Measurements from ENCODE around the gene TUNAR.

The TUNAR gene

GRCh38 chr14:95871531-95871930, 5.1 kb upstream of the TUNAR start:
- TF ChIP-seq, protein P1, sequence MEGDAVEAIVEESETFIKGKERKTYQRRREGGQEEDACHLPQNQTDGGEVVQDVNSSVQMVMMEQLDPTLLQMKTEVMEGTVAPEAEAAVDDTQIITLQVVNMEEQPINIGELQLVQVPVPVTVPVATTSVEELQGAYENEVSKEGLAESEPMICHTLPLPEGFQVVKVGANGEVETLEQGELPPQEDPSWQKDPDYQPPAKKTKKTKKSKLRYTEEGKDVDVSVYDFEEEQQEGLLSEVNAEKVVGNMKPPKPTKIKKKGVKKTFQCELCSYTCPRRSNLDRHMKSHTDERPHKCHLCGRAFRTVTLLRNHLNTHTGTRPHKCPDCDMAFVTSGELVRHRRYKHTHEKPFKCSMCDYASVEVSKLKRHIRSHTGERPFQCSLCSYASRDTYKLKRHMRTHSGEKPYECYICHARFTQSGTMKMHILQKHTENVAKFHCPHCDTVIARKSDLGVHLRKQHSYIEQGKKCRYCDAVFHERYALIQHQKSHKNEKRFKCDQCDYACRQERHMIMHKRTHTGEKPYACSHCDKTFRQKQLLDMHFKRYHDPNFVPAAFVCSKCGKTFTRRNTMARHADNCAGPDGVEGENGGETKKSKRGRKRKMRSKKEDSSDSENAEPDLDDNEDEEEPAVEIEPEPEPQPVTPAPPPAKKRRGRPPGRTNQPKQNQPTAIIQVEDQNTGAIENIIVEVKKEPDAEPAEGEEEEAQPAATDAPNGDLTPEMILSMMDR (IDR thresholded peaks at IDR 0.05) = no peak
- Histone ChIP-seq H3K4me3 (ENCODE audit: low read depth in 1 of 2, low read length in 1 of 2) (no peak overlapping the region), H3K27ac (no peak overlapping the region), H3K27me3 (peaks cover 34% of the 10 kb centered on the region), H3K36me3 (no peaks in the 10 kb centered on the region), H3K4me1 (ENCODE audit: control insufficient read depth in 1 of 2, insufficient read depth in 1 of 2, low read depth in 1 of 2, low read length in 1 of 2) (no peaks in the 10 kb centered on the region), H3K9me3 (no peaks in the 10 kb centered on the region)

DNA sequence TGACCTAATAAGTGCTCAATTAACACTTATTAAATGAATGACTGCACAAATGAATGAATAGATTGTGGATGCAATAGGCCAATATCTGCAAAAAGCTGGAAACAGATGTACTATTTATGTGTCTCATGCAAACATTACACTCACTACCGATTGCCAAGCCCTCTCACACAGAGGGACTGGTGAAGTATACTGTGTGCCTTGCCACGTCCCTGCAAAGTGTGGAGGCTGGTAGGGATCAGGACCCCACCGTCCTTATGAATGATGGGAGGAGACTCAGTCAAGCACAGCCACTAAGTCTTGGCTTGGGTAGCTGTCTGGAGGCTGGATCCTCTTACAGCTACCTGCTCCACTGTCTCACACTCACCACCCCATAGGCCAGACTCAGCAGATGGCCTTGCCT, 3.9 kb upstream of the TUNAR start:
- Histone ChIP-seq H3K4me1 (ENCODE audit: control insufficient read depth in 1 of 2, insufficient read depth in 1 of 2, low read depth in 1 of 2, low read length in 1 of 2) (no peaks in the 10 kb centered on the region), H3K27ac (no peak overlapping the region)

DNA sequence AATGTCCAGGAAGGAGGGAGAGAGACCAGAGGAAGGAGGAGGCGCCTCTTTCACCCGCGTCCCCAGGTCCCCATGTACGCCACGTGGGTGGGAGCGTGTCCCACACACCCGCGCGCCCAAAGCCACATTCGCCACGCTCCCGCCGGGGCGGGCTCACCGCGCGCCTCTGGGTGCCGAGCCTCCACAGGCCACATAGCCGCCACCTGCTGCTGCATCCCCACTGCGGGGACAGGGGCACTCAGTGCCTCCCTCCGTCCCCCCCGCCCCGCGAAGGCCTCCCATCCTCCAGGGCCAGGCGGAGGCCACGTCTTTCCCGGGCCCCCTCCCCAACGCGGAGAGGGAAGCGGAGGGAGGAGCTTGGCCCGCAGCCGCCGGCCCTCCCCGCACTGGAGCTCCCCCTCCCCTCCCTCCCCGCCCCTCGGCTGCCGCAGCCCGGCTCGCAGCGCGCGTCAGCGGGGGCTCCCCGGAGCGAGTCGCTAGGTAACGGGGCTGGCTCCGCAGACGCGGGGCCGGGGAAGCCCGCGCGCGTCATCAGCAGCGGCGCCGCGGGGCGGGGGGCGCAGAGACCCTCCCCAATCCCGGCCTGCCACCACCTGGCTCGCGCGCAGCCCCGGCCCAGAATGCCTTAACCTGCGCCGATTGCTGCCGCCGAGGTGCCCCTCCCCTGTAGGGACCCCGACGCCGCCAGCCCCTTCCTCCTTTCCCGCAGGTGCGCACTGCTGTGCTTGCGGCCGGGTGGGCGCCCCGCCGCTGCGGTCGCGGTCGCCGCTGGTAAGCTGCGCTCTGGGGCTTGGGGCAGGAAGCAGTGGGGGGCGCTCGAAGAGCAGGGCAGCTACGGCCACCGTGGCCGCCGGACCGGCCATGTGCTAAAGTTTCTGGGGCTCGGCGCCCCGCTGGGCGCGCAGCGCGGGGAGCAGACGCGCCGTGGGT, 536 bp upstream of the TUNAR start:
- Histone ChIP-seq H3K4me1 (ENCODE audit: control insufficient read depth in 1 of 2, insufficient read depth in 1 of 2, low read depth in 1 of 2, low read length in 1 of 2) (no peaks in the 10 kb centered on the region), H3K27ac (no peak overlapping the region), H3K27me3 (peaks cover 75% of the 10 kb centered on the region), H3K4me3 (ENCODE audit: low read depth in 1 of 2, low read length in 1 of 2) (no peak overlapping the region), H3K9me3 (no peaks in the 10 kb centered on the region), H3K36me3 (no peaks in the 10 kb centered on the region)
- TF ChIP-seq, protein P1 (IDR thresholded peaks at IDR 0.05) = no peak

More for the DNA sequence above, 3.9 kb upstream of the TUNAR start:
- TF ChIP-seq, protein P1 (IDR thresholded peaks at IDR 0.05) = no peak
- Histone ChIP-seq H3K27me3 (peaks cover 46% of the 10 kb centered on the region), H3K36me3 (no peaks in the 10 kb centered on the region), H3K4me3 (ENCODE audit: low read depth in 1 of 2, low read length in 1 of 2) (no peak overlapping the region), H3K9me3 (no peaks in the 10 kb centered on the region)

DNA sequence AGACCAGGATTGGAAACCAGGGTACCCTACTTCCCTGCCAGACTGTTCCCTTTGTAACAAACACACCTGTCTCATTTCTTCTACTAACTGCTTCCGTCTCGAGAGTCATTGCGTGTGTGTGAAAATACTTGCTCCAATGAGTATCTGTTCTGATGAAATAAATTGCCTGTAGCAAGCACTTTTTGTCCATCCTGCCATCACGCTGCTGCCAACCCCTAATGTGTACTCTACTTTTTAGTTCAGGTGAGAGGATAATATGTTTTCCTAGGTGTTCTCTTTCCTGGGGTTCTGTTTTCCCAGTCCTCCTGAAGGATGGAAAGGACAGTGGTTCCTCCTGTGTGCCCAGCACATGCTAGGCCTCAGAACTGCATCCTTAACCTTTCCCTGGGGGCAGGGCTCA, 1.0 kb downstream of the TUNAR start:
- no peak overlapping the region for H3K27ac ChIP-seq
- H3K4me3 ChIP-seq (ENCODE audit: low read depth in 1 of 2, low read length in 1 of 2) = no peak overlapping the region
- no peaks in the 10 kb centered on the region for H3K9me3 ChIP-seq
- peaks cover 75% of the 10 kb centered on the region for H3K27me3 ChIP-seq
- no peaks in the 10 kb centered on the region for H3K4me1 ChIP-seq (ENCODE audit: control insufficient read depth in 1 of 2, insufficient read depth in 1 of 2, low read depth in 1 of 2, low read length in 1 of 2)
- H3K36me3 ChIP-seq = no peaks in the 10 kb centered on the region
- TF ChIP-seq, protein P1 (IDR thresholded peaks at IDR 0.05) = no peak

- Histone ChIP-seq H3K36me3 (no peaks in the 10 kb centered on the region), H3K4me1 (ENCODE audit: control insufficient read depth in 1 of 2, insufficient read depth in 1 of 2, low read depth in 1 of 2, low read length in 1 of 2) (no peaks in the 10 kb centered on the region), H3K4me3 (ENCODE audit: low read depth in 1 of 2, low read length in 1 of 2) (no peak overlapping the region), H3K9me3 (no peaks in the 10 kb centered on the region), H3K27ac (no peak overlapping the region), H3K27me3 (peaks cover 20% of the 10 kb centered on the region)
- TF ChIP-seq, protein P1 (IDR thresholded peaks at IDR 0.05) = no peak
These were observed 7.7 kb downstream of the TUNAR start for GRCh38 chr14:95884377-95884776.
